Measurements from ENCODE around the gene KCNAB1. TPM values are rescaled to one million over a fixed set of nuclear protein-coding genes. Genes with fewer than 3 reads are reported as not detected.

Gene KCNAB1
- total RNA-seq, 1 donor from 2014 or later = 3.9 TPM

DNA sequence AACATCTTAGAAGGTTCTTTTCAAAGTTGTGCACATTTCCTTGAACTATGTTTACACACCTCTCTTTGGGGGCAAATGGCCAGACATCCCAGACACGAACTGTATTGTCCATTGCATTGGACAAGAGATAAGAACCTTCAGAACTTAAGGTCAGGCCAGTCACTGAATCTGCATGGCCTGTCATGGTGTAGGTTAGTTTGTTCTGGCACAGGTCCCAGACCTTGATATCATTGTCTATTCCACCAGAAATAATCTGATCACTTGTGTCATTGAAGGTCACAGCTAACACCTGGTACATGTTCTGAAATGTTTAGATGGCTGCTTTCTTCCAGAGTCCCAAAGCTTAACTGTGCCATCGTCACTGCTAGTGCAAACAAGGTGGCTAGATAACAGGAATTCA, 55.7 kb downstream of the KCNAB1 start:
- no peaks in the 10 kb centered on the region for H3K36me3 ChIP-seq
- no peak overlapping the region for H3K4me3 ChIP-seq
- no peak for TF ChIP-seq CTCF (IDR thresholded peaks at IDR 0.05)
- TF ChIP-seq POLR2A (IDR thresholded peaks at IDR 0.05) = no peak
- no peak for TF ChIP-seq POLR2AphosphoS5 (IDR thresholded peaks at IDR 0.05; ENCODE audit: insufficient read depth in 1 of 2, low read depth in 1 of 2)
- no peaks in the 10 kb centered on the region for H3K27me3 ChIP-seq
- H3K4me1 ChIP-seq = no peaks in the 10 kb centered on the region
- no peaks in the 10 kb centered on the region for H3K9me3 ChIP-seq
- H3K27ac ChIP-seq = no peak overlapping the region
- intact Hi-C loops (cut with DNase I) = no loop called here
- DNase-seq (ENCODE audit: extremely low spot score in 2 of 2) = no peak

GRCh38 chr3:156176629-156177210, 56.3 kb downstream of the KCNAB1 start:
- Histone ChIP-seq H3K4me1 (no peaks in the 10 kb centered on the region), H3K27me3 (no peaks in the 10 kb centered on the region), H3K36me3 (no peaks in the 10 kb centered on the region), H3K27ac (no peak overlapping the region), H3K9me3 (no peaks in the 10 kb centered on the region), H3K4me3 (no peak overlapping the region)
- DNase-seq (ENCODE audit: extremely low spot score in 2 of 2) = no peak
- intact Hi-C loops (cut with DNase I) = no loop called here
- TF ChIP-seq POLR2AphosphoS5 (IDR thresholded peaks at IDR 0.05; ENCODE audit: insufficient read depth in 1 of 2, low read depth in 1 of 2) = no peak
- no peak for TF ChIP-seq CTCF (IDR thresholded peaks at IDR 0.05)
- TF ChIP-seq POLR2A (IDR thresholded peaks at IDR 0.05) = no peak

GRCh38 chr3:156180077-156180476, 59.7 kb downstream of the KCNAB1 start:
- TF ChIP-seq POLR2A (IDR thresholded peaks at IDR 0.05) (no peak), POLR2AphosphoS5 (IDR thresholded peaks at IDR 0.05; ENCODE audit: insufficient read depth in 1 of 2, low read depth in 1 of 2) (no peak)
- no peak for DNase-seq (ENCODE audit: extremely low spot score in 2 of 2)
- H3K4me1 ChIP-seq = no peaks in the 10 kb centered on the region
- no peaks in the 10 kb centered on the region for H3K9me3 ChIP-seq
- H3K36me3 ChIP-seq = no peaks in the 10 kb centered on the region
- no peaks in the 10 kb centered on the region for H3K27me3 ChIP-seq
- H3K4me3 ChIP-seq = no peak overlapping the region
- no peak overlapping the region for H3K27ac ChIP-seq
- intact Hi-C loops (cut with DNase I) = no loop called here

- Histone ChIP-seq H3K36me3 (no peaks in the 10 kb centered on the region), H3K27ac (no peak overlapping the region), H3K9me3 (no peaks in the 10 kb centered on the region), H3K27me3 (no peaks in the 10 kb centered on the region), H3K4me1 (no peaks in the 10 kb centered on the region), H3K4me3 (no peak overlapping the region)
- TF ChIP-seq CTCF (IDR thresholded peaks at IDR 0.05) (no peak), POLR2AphosphoS5 (IDR thresholded peaks at IDR 0.05; ENCODE audit: insufficient read depth in 1 of 2, low read depth in 1 of 2) (no peak), POLR2A (IDR thresholded peaks at IDR 0.05) (no peak)
- intact Hi-C loops (cut with DNase I) = no loop called here
- no peak for DNase-seq (ENCODE audit: extremely low spot score in 2 of 2)
Observed at GRCh38 chr3:156181509-156181908, 61.1 kb downstream of the KCNAB1 start.

- DNase-seq (ENCODE audit: extremely low spot score in 2 of 2) = no peak
- Histone ChIP-seq H3K4me1 (no peaks in the 10 kb centered on the region), H3K27ac (no peak overlapping the region), H3K9me3 (no peaks in the 10 kb centered on the region), H3K36me3 (no peaks in the 10 kb centered on the region), H3K27me3 (no peaks in the 10 kb centered on the region), H3K4me3 (no peak overlapping the region)
- TF ChIP-seq CTCF (IDR thresholded peaks at IDR 0.05) = no peak
- TF ChIP-seq POLR2AphosphoS5 (IDR thresholded peaks at IDR 0.05; ENCODE audit: insufficient read depth in 1 of 2, low read depth in 1 of 2) = no peak
- no peak for TF ChIP-seq POLR2A (IDR thresholded peaks at IDR 0.05)
- intact Hi-C loops (cut with DNase I) = no loop called here
Observed at GRCh38 chr3:156183396-156183795, 63.0 kb downstream of the KCNAB1 start.
